ENCODE measurements around the gene PTGDS. TPM values are rescaled to one million over a fixed set of nuclear protein-coding genes. Genes with fewer than 3 reads are reported as not detected.

PTGDS gene
- total and polyA plus RNA-seq, 9 of the 15 experiments (the other 6 are each of a cell fraction or from before 2014, with no cell fraction given), result 0.46 to 7.1 (median 2.0) TPM

DNA sequence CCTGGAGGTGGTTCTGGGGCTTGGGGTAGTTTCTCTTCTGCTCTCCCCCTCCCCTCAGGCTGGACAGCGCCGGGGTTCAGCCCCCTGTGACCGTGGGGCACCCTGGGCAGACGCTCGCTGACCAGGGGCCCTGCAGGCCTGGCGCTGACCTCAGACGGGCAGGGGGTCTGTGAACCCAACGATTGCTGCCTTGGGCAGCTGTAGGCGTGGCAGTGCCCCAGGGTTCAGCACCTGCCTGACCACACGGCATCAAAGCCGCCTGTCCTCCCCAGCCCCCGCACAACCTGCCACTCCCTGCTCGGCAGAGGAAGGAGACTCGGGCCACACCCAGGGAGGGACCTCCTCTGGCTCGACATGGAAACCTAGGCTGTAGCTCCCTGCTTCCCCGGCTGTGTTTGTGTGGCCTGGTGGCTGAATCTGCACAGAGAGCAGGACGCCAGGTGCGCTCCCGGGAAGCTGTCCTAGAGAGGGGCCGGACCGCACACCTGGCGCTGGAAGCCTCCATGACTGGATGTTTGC is 13.1 kb upstream of the PTGDS start (continued):
- TF ChIP-seq ZFX (CRISPR knock-in tag; IDR thresholded peaks at IDR 0.05) (0 out of 2 replicates have a peak, but pooled peaks have one; percentile 33), EGR1 (conservative IDR thresholded peaks at IDR 0.05) (peak; percentile 69), ZC3H11A (IDR thresholded peaks at IDR 0.05; ENCODE audit: low read depth, low read length) (no peak), BDP1 (IDR thresholded peaks at IDR 0.05; ENCODE audit: insufficient read depth, insufficient read length) (no peak), FOXP1 (CRISPR knock-in tag; IDR thresholded peaks at IDR 0.05) (0 out of 2 replicates have a peak, but pooled peaks have one; percentile 31), MYNN (IDR thresholded peaks at IDR 0.05) (peak; percentile 22; the same call in 1 of the 2 replicates), MYNN (CRISPR knock-in tag; IDR thresholded peaks at IDR 0.05) (no peak), HDAC1 (IDR thresholded peaks at IDR 0.05) (peak in 1 of 2 experiments; percentile 43; a peak in 1 of 4 replicates), POLR2A (conservative IDR thresholded peaks at IDR 0.05) (peak; percentile 43; the same call in 1 of the 2 replicates), MBD2 (IDR thresholded peaks at IDR 0.05; ENCODE audit: borderline replicate concordance, low read depth) (0 out of 2 replicates have a peak, but pooled peaks have one; percentile 17)
- TF ChIP-seq, protein P1, sequence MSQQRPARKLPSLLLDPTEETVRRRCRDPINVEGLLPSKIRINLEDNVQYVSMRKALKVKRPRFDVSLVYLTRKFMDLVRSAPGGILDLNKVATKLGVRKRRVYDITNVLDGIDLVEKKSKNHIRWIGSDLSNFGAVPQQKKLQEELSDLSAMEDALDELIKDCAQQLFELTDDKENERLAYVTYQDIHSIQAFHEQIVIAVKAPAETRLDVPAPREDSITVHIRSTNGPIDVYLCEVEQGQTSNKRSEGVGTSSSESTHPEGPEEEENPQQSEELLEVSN (IDR thresholded peaks at IDR 0.05; ENCODE audit: borderline replicate concordance in 1 of 2, extremely low read depth in 1 of 2, insufficient read depth in 1 of 2, insufficient read length in 1 of 2, low read depth in 1 of 2, low read length in 1 of 2, poor library complexity in 1 of 2, severe bottlenecking in 1 of 2), result peak in 1 of 2 experiments; percentile 56
